ENCODE data around the gene CACNB2. TPM values are rescaled to one million over a fixed set of nuclear protein-coding genes. Genes with fewer than 3 reads are reported as not detected.

Gene CACNB2
- total RNA-seq, 6 experiments from 2014 or later = not detected

- Mint-ChIP-seq H3K4me1 (ENCODE audit: low read depth) (no peaks in the 10 kb centered on the region), H3K27me3 (ENCODE audit: insufficient read depth) (peaks cover 5% of the 10 kb centered on the region), H3K9me3 (peaks cover 6% of the 10 kb centered on the region; the same call in 1 of the 2 replicates), H3K4me3 (no peak overlapping the region; the same call in 1 of the 2 replicates), H3K27ac (no peak overlapping the region), H3K36me3 (ENCODE audit: low read depth) (no peaks in the 10 kb centered on the region)
- DNase-seq = no peak
- TF ChIP-seq CTCF (IDR thresholded peaks at IDR 0.05) = no peak
Observed at GRCh38 chr10:18400201-18400905, 260.1 kb downstream of the CACNB2 start.

GRCh38 chr10:18400906-18401245, 260.7 kb downstream of the CACNB2 start:
- no peak for TF ChIP-seq CTCF (IDR thresholded peaks at IDR 0.05)
- no peak overlapping the region for H3K27ac Mint-ChIP-seq
- no peaks in the 10 kb centered on the region for H3K36me3 Mint-ChIP-seq (ENCODE audit: low read depth)
- no peaks in the 10 kb centered on the region for H3K4me1 Mint-ChIP-seq (ENCODE audit: low read depth)
- no peak for DNase-seq
- peaks cover 5% of the 10 kb centered on the region for H3K27me3 Mint-ChIP-seq (ENCODE audit: insufficient read depth)
- H3K4me3 Mint-ChIP-seq = no peak overlapping the region
- peaks cover 3% of the 10 kb centered on the region; the same call in 1 of the 2 replicates for H3K9me3 Mint-ChIP-seq

GRCh38 chr10:18401416-18402195, 261.4 kb downstream of the CACNB2 start:
- no peaks in the 10 kb centered on the region for H3K36me3 Mint-ChIP-seq (ENCODE audit: low read depth)
- TF ChIP-seq CTCF (IDR thresholded peaks at IDR 0.05) = no peak
- peaks cover 5% of the 10 kb centered on the region for H3K27me3 Mint-ChIP-seq (ENCODE audit: insufficient read depth)
- DNase-seq = no peak
- no peak overlapping the region for H3K4me3 Mint-ChIP-seq
- peaks cover 2% of the 10 kb centered on the region; the same call in 1 of the 2 replicates for H3K9me3 Mint-ChIP-seq
- H3K27ac Mint-ChIP-seq = no peak overlapping the region
- no peaks in the 10 kb centered on the region for H3K4me1 Mint-ChIP-seq (ENCODE audit: low read depth)

GRCh38 chr10:18402853-18403252, 262.6 kb downstream of the CACNB2 start:
- Mint-ChIP-seq H3K27me3 (ENCODE audit: insufficient read depth) (peaks cover 6% of the 10 kb centered on the region), H3K9me3 (peaks cover 8% of the 10 kb centered on the region; the same call in 1 of the 2 replicates), H3K36me3 (ENCODE audit: low read depth) (no peaks in the 10 kb centered on the region), H3K27ac (no peak overlapping the region), H3K4me3 (no peak overlapping the region), H3K4me1 (ENCODE audit: low read depth) (no peaks in the 10 kb centered on the region)
- DNase-seq = no peak
- TF ChIP-seq CTCF (IDR thresholded peaks at IDR 0.05) = no peak

GRCh38 chr10:18404530-18404929, 264.3 kb downstream of the CACNB2 start:
- Mint-ChIP-seq H3K27ac (no peak overlapping the region), H3K9me3 (peaks cover 10% of the 10 kb centered on the region; the same call in 1 of the 2 replicates), H3K27me3 (ENCODE audit: insufficient read depth) (peaks cover 4% of the 10 kb centered on the region), H3K36me3 (ENCODE audit: low read depth) (no peaks in the 10 kb centered on the region), H3K4me3 (no peak overlapping the region), H3K4me1 (ENCODE audit: low read depth) (no peaks in the 10 kb centered on the region)
- DNase-seq = no peak
- no peak for TF ChIP-seq CTCF (IDR thresholded peaks at IDR 0.05)

All from HFFc6 (cell line).